SK-N-SH treated with all-trans-retinoic acid at 6 μM for 48 hours (cell line): Measurements from ENCODE around the gene LYRM7.

Experiments
- ATAC-seq: fragments of 200-7000 bp; cut with Tn5 transposase; 3 replicates; pipeline ENCODE4 v1.9.1; 2020; ENCODE audit warnings: mild to moderate bottlenecking, moderate library complexity
- ARNTL ChIP-seq: fragments of 450-650 bp; formaldehyde crosslinking; IDR thresholded peaks from 2 replicates; pipeline ENCODE4 v1.5.0; 2020; ENCODE audit warnings: low read depth, mild to moderate bottlenecking, moderate library complexity, borderline replicate concordance
- BACH2 ChIP-seq: fragments of 250-450 bp; sonication (Bioruptor Pico); IDR thresholded peaks from 2 replicates; pipeline ENCODE4 v1.9.0; 2021; ENCODE audit warnings: mild to moderate bottlenecking, borderline replicate concordance
- CREB5 ChIP-seq: fragments of 250-450 bp; sonication (Bioruptor Pico); IDR thresholded peaks from 2 replicates; pipeline ENCODE4 v1.5.1; 2020; ENCODE audit warnings: low read depth, mild to moderate bottlenecking, moderate library complexity
- CSDC2 ChIP-seq: fragments of 250-450 bp; sonication (Bioruptor Pico); IDR thresholded peaks from 2 replicates; pipeline ENCODE4 v1.5.0; 2020; ENCODE audit warnings: mild to moderate bottlenecking, moderate library complexity
- CSRNP3 ChIP-seq: fragments of 250-450 bp; sonication (Bioruptor Pico); IDR thresholded peaks from 2 replicates; pipeline ENCODE4 v1.5.1; 2021; ENCODE audit warnings: mild to moderate bottlenecking, moderate library complexity
- ESRRG ChIP-seq: fragments of 250-450 bp; sonication (Bioruptor Pico); IDR thresholded peaks from 2 replicates; pipeline ENCODE4 v1.6.1; 2021; ENCODE audit warnings: mild to moderate bottlenecking
- GLIS3 ChIP-seq: fragments of 250-450 bp; sonication (Bioruptor Pico); IDR thresholded peaks from 2 replicates; pipeline ENCODE4 v1.5.0; 2020; ENCODE audit warnings: mild to moderate bottlenecking, moderate library complexity
- ISL1 ChIP-seq: fragments of 250-450 bp; sonication (Bioruptor Pico); IDR thresholded peaks from 2 replicates; pipeline ENCODE4 v2.1.2; 2022; ENCODE audit warnings: mild to moderate bottlenecking, moderate library complexity
- OSR1 ChIP-seq: fragments of 250-450 bp; sonication (Bioruptor Pico); IDR thresholded peaks from 2 replicates; pipeline ENCODE4 v1.8.0; 2022; ENCODE audit warnings: moderate library complexity, mild to moderate bottlenecking, inconsistent platforms
- PATZ1 ChIP-seq: fragments of 250-450 bp; sonication (Bioruptor Pico); IDR thresholded peaks from 2 replicates; pipeline ENCODE4 v1.8.0; 2020; ENCODE audit warnings: mild to moderate bottlenecking, moderate library complexity, borderline replicate concordance
- PPARA ChIP-seq: fragments of 250-450 bp; sonication (Bioruptor Pico); IDR thresholded peaks from 2 replicates; pipeline ENCODE4 v1.5.0; 2020; ENCODE audit warnings: mild to moderate bottlenecking, borderline replicate concordance
- RARB ChIP-seq: fragments of 250-450 bp; sonication (Bioruptor Pico); IDR thresholded peaks from 2 replicates; pipeline ENCODE4 v1.8.0; 2021; ENCODE audit warnings: mild to moderate bottlenecking, moderate library complexity
- SNAI2 ChIP-seq: fragments of 250-450 bp; sonication (Bioruptor Pico); IDR thresholded peaks from 2 replicates; pipeline ENCODE4 v1.5.0; 2020; ENCODE audit warnings: mild to moderate bottlenecking, moderate library complexity
- TCF4 ChIP-seq: fragments of 250-450 bp; sonication (Bioruptor Pico); IDR thresholded peaks from 2 replicates; pipeline ENCODE4 v1.8.0; 2021; ENCODE audit warnings: mild to moderate bottlenecking, moderate library complexity, borderline replicate concordance
- TOX ChIP-seq: fragments of 250-450 bp; sonication (Bioruptor Pico); IDR thresholded peaks from 2 replicates; pipeline ENCODE4 v1.8.0; 2021; ENCODE audit warnings: mild to moderate bottlenecking, moderate library complexity, borderline replicate concordance
- TSHZ2 ChIP-seq: fragments of 250-450 bp; sonication (Bioruptor Pico); IDR thresholded peaks from 2 replicates; pipeline ENCODE4 v1.5.0; 2020; ENCODE audit warnings: mild to moderate bottlenecking, moderate library complexity
- ZC3H10 ChIP-seq: fragments of 250-450 bp; sonication (Bioruptor Pico); IDR thresholded peaks from 2 replicates; pipeline ENCODE4 v1.5.1; 2021; ENCODE audit warnings: mild to moderate bottlenecking, moderate library complexity
- ZFP3 ChIP-seq: fragments of 250-450 bp; sonication (Bioruptor Pico); IDR thresholded peaks from 2 replicates; pipeline ENCODE4 v1.5.0; 2020; ENCODE audit warnings: mild to moderate bottlenecking, moderate library complexity
- ZFP30 ChIP-seq: fragments of 450-650 bp; formaldehyde crosslinking; IDR thresholded peaks from 2 replicates; pipeline ENCODE4 v1.5.0; 2022; ENCODE audit warnings: mild to moderate bottlenecking, moderate library complexity
- ZNF565 ChIP-seq: fragments of 450-650 bp; formaldehyde crosslinking; conservative IDR thresholded peaks from 2 replicates; pipeline ENCODE4 v1.5.0; 2020; ENCODE audit warnings: low read depth, mild to moderate bottlenecking, moderate library complexity
- ZNF70 ChIP-seq: fragments of 450-650 bp; formaldehyde crosslinking; IDR thresholded peaks from 2 replicates; pipeline ENCODE4 v1.5.0; 2020; ENCODE audit warnings: mild to moderate bottlenecking, moderate library complexity
- ZNF8 ChIP-seq: fragments of 450-650 bp; formaldehyde crosslinking; IDR thresholded peaks from 2 replicates; pipeline ENCODE4 v1.5.0; 2020; ENCODE audit warnings: mild to moderate bottlenecking, moderate library complexity

LYRM7 gene

DNA sequence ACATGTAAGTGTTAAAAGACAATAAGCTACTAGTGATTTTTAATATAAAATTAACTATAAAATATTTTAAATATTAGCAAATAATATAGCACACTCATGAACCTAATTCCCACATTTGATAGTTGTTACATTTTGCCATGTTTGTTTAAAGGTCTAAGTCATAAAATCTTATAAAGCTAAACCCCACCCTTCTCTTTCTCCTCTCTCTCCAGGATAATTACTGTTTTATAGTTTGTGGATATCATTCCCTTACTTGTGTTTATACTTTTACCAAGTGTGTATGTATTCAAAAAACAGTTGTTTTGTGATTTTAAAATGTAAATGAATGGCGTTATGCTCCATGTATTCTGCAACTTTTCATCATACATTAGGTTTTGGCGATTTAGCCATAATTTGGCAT, 34.2 kb downstream of the LYRM7 start:
- no peak for ATAC-seq
- TF ChIP-seq ZFP30 (CRISPR knock-in tag): no peak
- no peak for TF ChIP-seq CREB5 (CRISPR knock-in tag)
- no peak for TF ChIP-seq ZNF70 (CRISPR knock-in tag)
- TF ChIP-seq CSDC2: no peak

GRCh38 chr5:131206061-131206460, 35.3 kb downstream of the LYRM7 start:
- TF ChIP-seq TOX (CRISPR knock-in tag) (no peak), CREB5 (CRISPR knock-in tag) (no peak), CSDC2 (no peak), ESRRG (no peak), PATZ1 (CRISPR knock-in tag) (no peak), ZNF565 (CRISPR knock-in tag) (no peak), PPARA (CRISPR knock-in tag) (no peak), ISL1 (no peak), TSHZ2 (CRISPR knock-in tag) (no peak), RARB (CRISPR knock-in tag) (no peak), OSR1 (CRISPR knock-in tag) (no peak), ZC3H10 (no peak), ZFP30 (CRISPR knock-in tag) (no peak), CSRNP3 (CRISPR knock-in tag) (no peak), ZNF70 (CRISPR knock-in tag) (no peak), ZFP3 (CRISPR knock-in tag) (no peak), TCF4 (no peak), ZNF8 (CRISPR knock-in tag) (no peak), SNAI2 (CRISPR knock-in tag) (no peak)
- TF ChIP-seq, all 23 proteins: peak for 0
- ATAC-seq: no peak

GRCh38 chr5:131206772-131207171, 36.0 kb downstream of the LYRM7 start:
- no peak for ATAC-seq
- TF ChIP-seq ZFP3 (CRISPR knock-in tag) (no peak), GLIS3 (CRISPR knock-in tag) (no peak), ISL1 (no peak), RARB (CRISPR knock-in tag) (no peak), ZFP30 (CRISPR knock-in tag) (no peak), TOX (CRISPR knock-in tag) (no peak), PPARA (CRISPR knock-in tag) (no peak), BACH2 (CRISPR knock-in tag) (no peak), ZC3H10 (no peak), ARNTL (CRISPR knock-in tag) (no peak), CSRNP3 (CRISPR knock-in tag) (no peak), ZNF70 (CRISPR knock-in tag) (no peak), CREB5 (CRISPR knock-in tag) (no peak), ZNF565 (CRISPR knock-in tag) (no peak), ESRRG (no peak), TSHZ2 (CRISPR knock-in tag) (no peak), TCF4 (no peak)
